Vagina (tissue), 2 donors: ENCODE data around the gene LRFN5.

ENCODE experiments used
- POLR2A ChIP-seq, 2 donors: fragments of 450-650 bp; IDR thresholded peaks; one replicate each; pipeline ENCODE4 v1.6.1; 2017; ENCODE audit warnings: antibody characterized with exemption in 2 of 2, mild to moderate bottlenecking in 2 of 2, moderate library complexity in 2 of 2
- POLR2AphosphoS5 ChIP-seq, 2 donors: sonication (generic); formaldehyde crosslinking; IDR thresholded peaks; one replicate each; pipeline ENCODE4 v1.9.0; 2017; ENCODE audit warnings: antibody characterized with exemption in 2 of 2, mild to moderate bottlenecking in 2 of 2, low read depth in 1 of 2; ENCODE audit not compliant: insufficient read depth in 1 of 2

DNA sequence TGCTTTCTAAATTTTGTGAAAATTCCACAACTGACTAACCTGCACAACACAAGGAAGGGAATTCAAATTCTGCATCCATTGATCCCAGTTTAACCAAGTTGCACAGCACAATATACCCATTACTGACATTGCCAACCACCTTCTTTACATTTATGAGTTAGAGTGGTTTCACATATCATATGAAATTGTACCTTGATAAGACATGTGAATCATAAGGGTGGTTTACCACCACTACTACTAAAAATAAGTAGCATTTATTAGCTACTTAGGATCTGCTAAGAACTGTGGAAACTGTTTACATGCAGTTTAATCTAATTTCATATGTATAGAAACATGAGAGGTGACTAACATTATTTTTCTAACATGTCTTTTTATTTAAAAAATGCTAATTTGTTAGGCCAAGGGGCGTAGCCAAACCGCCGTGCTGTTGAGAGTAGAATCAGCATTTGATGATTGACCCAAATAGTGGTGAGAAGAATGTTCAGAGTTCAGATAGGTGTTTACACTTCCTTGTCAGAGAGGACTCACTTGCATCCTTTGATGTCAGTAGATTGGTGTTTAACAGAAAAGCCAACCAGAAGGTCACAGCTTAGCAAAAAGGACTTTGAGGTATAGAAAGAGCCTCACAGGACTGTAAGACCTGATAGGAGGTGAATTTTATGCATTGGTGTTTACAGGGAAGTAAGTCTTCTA is 56.2 kb downstream of the LRFN5 start:
- TF ChIP-seq POLR2AphosphoS5 (IDR thresholded peaks at IDR 0.05; ENCODE audit: insufficient read depth in 1 of 2, low read depth in 1 of 2): no peak
- TF ChIP-seq POLR2A (IDR thresholded peaks at IDR 0.05): no peak
